Measurements from ENCODE around the gene PBX3.
"Not testable (repeated sequence)": the region's sequence is repeated elsewhere in the genome, so short reads cannot be mapped to it uniquely, and the experiment has no call there.

The PBX3 gene

GRCh38 chr9:125749287-125749935 is 2.2 kb downstream of the PBX3 start:
- DNase-seq: peak; percentile 19

- DNase-seq: peak; percentile 11
These were observed 2.9 kb downstream of the PBX3 start for GRCh38 chr9:125749951-125750626.

- DNase-seq: no peak
These were observed 3.4 kb downstream of the PBX3 start for GRCh38 chr9:125750627-125751011.

- DNase-seq: no peak
These were observed 5.0 kb downstream of the PBX3 start for GRCh38 chr9:125752070-125752628.

- no peak for DNase-seq
These were observed 6.9 kb downstream of the PBX3 start for GRCh38 chr9:125754096-125754495.

GRCh38 chr9:125755340-125755739 is 8.2 kb downstream of the PBX3 start:
- no peak for DNase-seq

- no peak for DNase-seq
These were observed 9.3 kb downstream of the PBX3 start for GRCh38 chr9:125756518-125756917.

- no peak for DNase-seq
These were observed 10.7 kb downstream of the PBX3 start for GRCh38 chr9:125757834-125758233.

GRCh38 chr9:125758986-125759763 is 12.0 kb downstream of the PBX3 start:
- DNase-seq: peak; percentile 85

GRCh38 chr9:125759764-125760129 is 12.6 kb downstream of the PBX3 start:
- DNase-seq: no peak

- DNase-seq: no peak
These were observed 13.4 kb downstream of the PBX3 start for GRCh38 chr9:125760537-125760936.

GRCh38 chr9:125761676-125762450 is 14.7 kb downstream of the PBX3 start:
- no peak for DNase-seq

GRCh38 chr9:125763394-125763801 is 16.2 kb downstream of the PBX3 start:
- peak; percentile 99 for DNase-seq

GRCh38 chr9:125764198-125764597 is 17.0 kb downstream of the PBX3 start:
- DNase-seq: no peak

- no peak for DNase-seq
These were observed 19.5 kb downstream of the PBX3 start for GRCh38 chr9:125766468-125767221.

GRCh38 chr9:125767349-125767748 is 20.2 kb downstream of the PBX3 start:
- DNase-seq: no peak

GRCh38 chr9:125768803-125769202 is 21.6 kb downstream of the PBX3 start:
- no peak for DNase-seq

GRCh38 chr9:125771037-125771436 is 23.9 kb downstream of the PBX3 start:
- no peak for DNase-seq

GRCh38 chr9:125772740-125773139 is 25.6 kb downstream of the PBX3 start:
- DNase-seq: no peak

- DNase-seq: no peak
These were observed 26.9 kb downstream of the PBX3 start for GRCh38 chr9:125774106-125774505.

GRCh38 chr9:125776789-125777188 is 29.6 kb downstream of the PBX3 start:
- not testable (repeated sequence) for DNase-seq

Measured in NCI-H748 treated with DMSO at 0.1 percent for 48 hours (cell line).